Heart right ventricle (tissue), 16 donors: ENCODE measurements around the gene CCL15. TPM values are rescaled to one million over a fixed set of nuclear protein-coding genes. Genes with fewer than 3 reads are reported as not detected.

Experiments used
- ATAC-seq, 8 donors: fragments of 200-7000 bp; cut with Tn5 transposase; one replicate each; pipeline ENCODE4 v1.9.1; 2020; ENCODE audit warnings: mild to moderate bottlenecking in 8 of 8, moderate library complexity in 8 of 8, moderate number of reproducible peaks in 1 of 8
- DNase-seq, 2 donors: peaks; one replicate each; pipeline ENCODE4 v3.0.0-alpha.2; 2020
- H3K27ac ChIP-seq, 10 donors: fragments of 200-600 bp; sonication (generic) in 2 of 10; one replicate each; pipeline versions ENCODE4 v1.5.0 to v1.8.0; 2020 to 2022; ENCODE audit warnings: mild to moderate bottlenecking in 3 of 10
- H3K27me3 ChIP-seq, 7 donors: fragments of 200-600 bp; one replicate each; pipeline ENCODE4 v1.8.0; 2021 to 2022; ENCODE audit warnings: mild to moderate bottlenecking in 2 of 7
- H3K36me3 ChIP-seq, 9 donors: fragments of 200-600 bp; sonication (generic) in 1 of 9; one replicate each; pipeline versions ENCODE4 v1.5.0 to v1.8.0; 2020 to 2022; ENCODE audit warnings: mild to moderate bottlenecking in 2 of 9
- H3K4me1 ChIP-seq, 9 donors: fragments of 200-600 bp; sonication (generic) in 1 of 9; one replicate each; pipeline versions ENCODE4 v1.5.0 to v1.8.0; 2020 to 2022; ENCODE audit warnings: mild to moderate bottlenecking in 4 of 9
- H3K4me3 ChIP-seq, 10 donors: fragments of 200-600 bp; sonication (generic) in 2 of 10; one replicate each; pipeline versions ENCODE4 v1.5.0 to v1.8.0; 2020 to 2022; ENCODE audit warnings: mild to moderate bottlenecking in 7 of 10, moderate library complexity in 2 of 10
- H3K9me3 ChIP-seq, 11 donors: fragments of 200-600 bp in 10 of 11; sonication (generic) in 2 of 11; one replicate each; pipeline versions ENCODE4 v1.5.0 to v1.8.0; 2013 to 2022; ENCODE audit warnings: mild to moderate bottlenecking in 2 of 11, control low read depth in 1 of 11, moderate library complexity in 1 of 11
- WGBS, 2 donors: extraction: QIAGEN DNeasy Blood & Tissue Kit; methylation state at CpG; one replicate each; pipeline ENCODE4 v1.1.7; 2013; ENCODE audit warnings: inconsistent platforms in 1 of 2; 5-methylcytosine and 5-hydroxymethylcytosine counted together
- intact Hi-C, 10 donors: fragments of 100-400 bp; cut with DNase I; formaldehyde crosslinking; loops; one replicate each; pipeline versions ENCODE4 v1.11.1 to v1.14.2; 2022
- polyA plus RNA-seq, 2 donors: library from polyadenylated mRNA; stranded (reverse); fragments of 200-250 nt; gene quantifications; one replicate each; pipeline ENCODE4 v1.2.3, GENCODE V29; 2013
- total RNA-seq, 10 donors: library from RNA; stranded (reverse); fragmentation: NEBNext Ultra II Directional in 3 of 10; extraction: Animal tissue kit (Norgen Biotek cat#: 25700) in 3 of 10; gene quantifications; one replicate each; pipeline versions ENCODE4 v1.2.1 to v1.2.4, GENCODE V29; 2021 to 2023
- TF ChIP-seq, protein P1 (sequence below), 9 donors: fragments of 200-600 bp; sonication (generic) in 2 of 9; IDR thresholded peaks; one replicate each; pipeline versions ENCODE4 v1.5.0 to v1.8.0; 2021 to 2022; ENCODE audit warnings: antibody characterized with exemption in 9 of 9, mild to moderate bottlenecking in 5 of 9, moderate library complexity in 1 of 9
- donor health status: Arrhythmogenic right ventricular cardiomyopathy.
- donor health status: ischemic (EF 13 %, LVEDD 7.1; RV severe dilation, severe dysfunction).
- donor health status: healthy with polysubstance abuse.
- donor health status: DM: no; HTN: yes; CAD: no.
- donor health status: DM: no; HTN: no; CAD: no.
- donor health status: ischemic (EF 25% LVEDD 6.9; RV normal size, moderate dysfunction).
- donor health status: ischemic (EF 25% LVEDD 5.7; RV mildly dilated, moderate dysfunction).
- donor health status: healthy.
- donor health status: DM: yes; HTN: yes; CAD: no.
- donor health status: Ischemic cardiomyopathy.
- donor health status: ischemic (EF 35%, LVEDD 5.7; RV mildly dilated, moderate dysfunction).
- donor health status: nonischemic (EF 11% LVEDD 7.7; RV severe dilation, severe dysfunction).
- donor health status: DM: yes; HTN: yes; CAD: no.
- donor health status: PGD.
- donor health status: ischemic (EF 29% LVEDD 5.4; RV normal size, mild dysfunction).
- donor health status: nonischemic (EF 23%, LVEDD 6.1; RV moderate dilation, normal function).

The CCL15 gene
- total and polyA plus RNA-seq, 12 donors, result not detected

DNA sequence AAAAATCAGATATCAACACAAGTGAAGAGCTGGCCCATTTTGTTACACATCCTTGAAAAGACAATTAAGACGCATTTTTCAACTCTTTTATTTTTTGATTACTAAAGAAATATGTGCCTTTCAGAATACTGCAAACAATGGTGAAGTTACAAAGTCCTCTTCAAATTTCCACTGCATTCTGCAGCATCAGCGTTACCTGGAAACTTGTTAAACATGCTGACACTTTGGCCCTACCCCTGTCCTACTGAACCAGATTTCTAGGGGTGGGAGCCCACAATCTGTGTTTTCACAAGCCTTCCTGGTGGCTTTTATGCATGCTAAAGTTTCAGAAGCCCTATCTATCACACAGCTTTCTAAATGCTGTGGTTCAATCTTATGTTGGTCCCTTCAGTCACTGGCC, 10.3 kb downstream of the CCL15 start:
- intact Hi-C loops, result no loop called here
- no peak overlapping the region for H3K4me3 ChIP-seq
- H3K27me3 ChIP-seq, result peaks cover 0 to 5% (median 0%) of the 10 kb centered on the region in 7 donors
- TF ChIP-seq, protein P1, sequence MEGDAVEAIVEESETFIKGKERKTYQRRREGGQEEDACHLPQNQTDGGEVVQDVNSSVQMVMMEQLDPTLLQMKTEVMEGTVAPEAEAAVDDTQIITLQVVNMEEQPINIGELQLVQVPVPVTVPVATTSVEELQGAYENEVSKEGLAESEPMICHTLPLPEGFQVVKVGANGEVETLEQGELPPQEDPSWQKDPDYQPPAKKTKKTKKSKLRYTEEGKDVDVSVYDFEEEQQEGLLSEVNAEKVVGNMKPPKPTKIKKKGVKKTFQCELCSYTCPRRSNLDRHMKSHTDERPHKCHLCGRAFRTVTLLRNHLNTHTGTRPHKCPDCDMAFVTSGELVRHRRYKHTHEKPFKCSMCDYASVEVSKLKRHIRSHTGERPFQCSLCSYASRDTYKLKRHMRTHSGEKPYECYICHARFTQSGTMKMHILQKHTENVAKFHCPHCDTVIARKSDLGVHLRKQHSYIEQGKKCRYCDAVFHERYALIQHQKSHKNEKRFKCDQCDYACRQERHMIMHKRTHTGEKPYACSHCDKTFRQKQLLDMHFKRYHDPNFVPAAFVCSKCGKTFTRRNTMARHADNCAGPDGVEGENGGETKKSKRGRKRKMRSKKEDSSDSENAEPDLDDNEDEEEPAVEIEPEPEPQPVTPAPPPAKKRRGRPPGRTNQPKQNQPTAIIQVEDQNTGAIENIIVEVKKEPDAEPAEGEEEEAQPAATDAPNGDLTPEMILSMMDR (IDR thresholded peaks at IDR 0.05), result no peak
- peaks cover 0 to 28% (median 10%) of the 10 kb centered on the region in 9 donors for H3K4me1 ChIP-seq
- H3K9me3 ChIP-seq, result peaks cover 0 to 21% (median 9%) of the 10 kb centered on the region in 11 donors
- H3K36me3 ChIP-seq, result no peaks in the 10 kb centered on the region
- WGBS, 2 donors, result 89 to 90% methylated on average over 2 of the region's 2 CpGs
- no peak overlapping the region for H3K27ac ChIP-seq
- DNase-seq (no peak), ATAC-seq (no peak)

DNA sequence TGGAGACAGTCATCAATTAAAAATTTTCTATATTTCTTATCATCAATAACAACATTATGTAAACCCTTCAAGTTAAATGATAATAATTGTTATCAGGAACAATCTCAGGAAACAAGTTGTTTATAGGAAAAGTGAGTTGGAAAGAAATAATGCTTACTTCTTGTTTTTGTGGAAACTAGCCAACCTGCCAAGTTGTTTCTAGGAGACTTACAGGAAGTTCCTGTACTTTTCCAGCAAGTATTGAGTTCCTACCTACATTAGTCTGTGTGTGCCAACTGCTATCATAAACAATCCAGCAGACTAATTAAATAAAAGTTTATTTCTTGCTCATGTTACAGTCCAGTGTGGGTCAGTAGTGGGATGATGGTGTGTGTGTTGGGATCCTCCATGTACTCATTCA, 13.2 kb downstream of the CCL15 start:
- peaks cover 0 to 4% (median 0%) of the 10 kb centered on the region in 7 donors for H3K27me3 ChIP-seq
- H3K36me3 ChIP-seq, result no peaks in the 10 kb centered on the region
- H3K27ac ChIP-seq, result peak overlapping the region in 1 of 10 donors; percentile 12
- H3K9me3 ChIP-seq, result peaks cover 0 to 13% (median 8%) of the 10 kb centered on the region in 11 donors
- no peak for ATAC-seq
- intact Hi-C loops, result loop anchor here in 2 of 10 donors (10.0 kb wide), 2 partner anchors 53 to 487 kb away; partner anchors contain the start of gene RDM1 (in 1 of the 2)
- no peak for DNase-seq
- H3K4me3 ChIP-seq, result no peak overlapping the region
- H3K4me1 ChIP-seq, result peaks cover 0 to 37% (median 10%) of the 10 kb centered on the region in 9 donors
- TF ChIP-seq, protein P1 (IDR thresholded peaks at IDR 0.05), result no peak

GRCh38 chr17:35986643-35987042, 14.7 kb downstream of the CCL15 start, which contains the start of gene CCL14:
Gene CCL14 (minus strand): TSS chr17:35986729. CDS start chr17:35986649, 80 bp downstream.
- ATAC-seq, result peak in 6 of 8 donors; percentile 27 to 59 (median 42)
- intact Hi-C loops, result loop anchor here in 2 of 10 donors (10.0 kb wide), 2 partner anchors 52 to 488 kb away; partner anchors contain the start of gene RDM1 (in 1 of the 2)

GRCh38 chr17:35984140-35984539, 17.2 kb downstream of the CCL15 start:
- no peak for DNase-seq
- intact Hi-C loops, result loop anchor here in 2 of 10 donors (10.0 kb wide), 2 partner anchors 49 to 491 kb away; partner anchors contain the start of gene RDM1 (in 1 of the 2)

More at GRCh38 chr17:35986643-35987042, 14.7 kb downstream of the CCL15 start, which contains the start of gene CCL14:
- 31 to 41% methylated on average over 1 of the region's 1 CpG for whole genome bisulfite sequencing, 2 donors
- H3K36me3 ChIP-seq, result no peaks in the 10 kb centered on the region
- H3K4me1 ChIP-seq, result peaks cover 0 to 37% (median 10%) of the 10 kb centered on the region in 9 donors
- TF ChIP-seq, protein P1 (IDR thresholded peaks at IDR 0.05), result no peak
- peak within 1 kb of the TSS in 5 of 10 donors; percentile 1 to 48 (median 16) for H3K27ac ChIP-seq
- H3K4me3 ChIP-seq, result peak within 1 kb of the TSS in 5 of 10 donors; percentile 10 to 20 (median 20)
- H3K9me3 ChIP-seq, result peaks cover 0 to 13% (median 8%) of the 10 kb centered on the region in 11 donors
- DNase-seq, result no peak
- no peaks in the 10 kb centered on the region for H3K27me3 ChIP-seq

More at GRCh38 chr17:35984140-35984539, 17.2 kb downstream of the CCL15 start:
- TF ChIP-seq, protein P1 (IDR thresholded peaks at IDR 0.05), result no peak
- no peaks in the 10 kb centered on the region for H3K36me3 ChIP-seq
- H3K4me1 ChIP-seq, result peaks cover 0 to 37% (median 10%) of the 10 kb centered on the region in 9 donors
- H3K27ac ChIP-seq, result no peak overlapping the region
- H3K4me3 ChIP-seq, result no peak overlapping the region
- no peak for ATAC-seq
- 95 to 96% methylated on average over 6 of the region's 6 CpGs for WGBS, 2 donors
- no peaks in the 10 kb centered on the region for H3K27me3 ChIP-seq
- peaks cover 0 to 9% (median 5%) of the 10 kb centered on the region in 11 donors for H3K9me3 ChIP-seq
